ENCODE data around the gene WNT6.
"Not testable (repeated sequence)": the region's sequence is repeated elsewhere in the genome, so short reads cannot be mapped to it uniquely, and the experiment has no call there.

The WNT6 gene

DNA sequence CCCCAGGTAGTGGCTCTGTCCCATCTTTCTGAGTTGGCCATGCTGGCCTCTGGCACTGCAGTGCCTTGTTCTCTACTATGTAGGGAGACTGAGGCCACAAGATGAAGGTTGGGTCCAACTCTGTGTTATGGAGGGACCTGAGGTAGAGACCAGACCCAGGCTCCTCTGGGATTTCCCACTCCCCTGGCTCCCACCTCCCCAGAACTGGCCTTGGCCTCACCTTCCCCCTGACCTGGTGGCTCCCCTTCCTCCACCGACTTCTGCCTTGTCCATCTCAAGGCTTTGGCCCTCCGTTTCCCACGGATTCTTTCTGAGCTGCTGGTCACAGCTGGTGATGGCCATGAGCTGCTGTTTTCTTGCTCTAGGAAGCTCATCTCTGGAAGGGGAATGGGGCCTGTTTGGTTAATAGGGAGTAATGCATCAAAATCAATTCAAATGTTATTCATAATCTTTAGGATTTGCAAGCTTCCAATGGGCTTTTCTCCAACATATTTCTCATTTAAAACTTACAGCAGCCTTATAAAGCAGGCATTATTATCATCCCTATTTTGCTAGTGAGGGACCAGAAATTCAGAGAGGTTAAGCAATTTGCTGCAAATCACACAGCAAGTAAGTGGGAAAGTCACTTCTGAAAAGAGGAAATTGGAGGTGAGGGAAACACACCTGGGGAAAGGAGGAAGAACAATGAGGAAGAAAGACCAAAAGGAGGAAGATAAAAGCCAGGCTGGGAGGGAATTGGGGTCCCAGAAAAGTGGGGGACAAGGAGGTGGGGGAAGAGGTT lies 28.9 kb upstream of the WNT6 start:
- DNase-seq (ENCODE audit: low read depth in 4 of 4, low spot score in 1 of 4) = no peak

- no peak for DNase-seq (ENCODE audit: low read depth in 4 of 4, low spot score in 1 of 4)
These were observed 28.1 kb upstream of the WNT6 start, which contains the start of gene PRKAG3 for GRCh38 chr2:218831378-218831990. PRKAG3 (minus strand) TSS chr2:218831803.

GRCh38 chr2:218832081-218832480 lies 27.5 kb upstream of the WNT6 start:
- DNase-seq (ENCODE audit: low read depth in 4 of 4, low spot score in 1 of 4) = no peak

- DNase-seq (ENCODE audit: low read depth in 4 of 4, low spot score in 1 of 4) = no peak
These were observed 27.1 kb upstream of the WNT6 start for GRCh38 chr2:218832520-218832919.

DNA sequence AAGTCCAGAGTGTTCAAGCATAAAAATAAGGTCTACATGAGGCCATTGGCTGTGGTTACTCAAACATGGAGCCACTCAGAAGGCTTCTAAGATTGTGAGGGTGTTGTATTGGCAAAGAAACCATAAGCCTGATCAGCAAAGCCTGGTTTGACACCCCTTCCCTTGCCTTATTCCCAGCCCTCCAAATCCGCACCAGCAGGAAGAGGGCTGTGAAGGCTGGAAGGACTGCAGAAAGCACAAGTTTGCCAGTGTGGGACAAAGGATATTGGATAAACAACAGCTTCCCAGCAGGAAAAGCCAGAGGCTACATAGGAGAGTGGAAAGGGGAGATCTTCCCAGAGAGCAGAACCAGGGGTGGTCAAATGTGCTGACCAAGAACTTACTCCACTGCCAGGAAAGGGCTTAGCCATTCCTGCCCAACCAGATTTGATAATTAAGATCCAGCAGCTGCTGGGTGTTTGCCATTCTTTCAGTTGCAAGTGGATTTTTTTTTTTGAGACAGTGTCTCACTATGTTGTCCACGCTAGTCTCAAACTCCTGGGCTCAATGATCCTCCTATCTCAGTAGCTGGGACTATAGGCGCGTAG lies 26.5 kb upstream of the WNT6 start:
- no peak for DNase-seq (ENCODE audit: low read depth in 4 of 4, low spot score in 1 of 4)

- no peak for DNase-seq (ENCODE audit: low read depth in 4 of 4, low spot score in 1 of 4)
These were observed 24.9 kb upstream of the WNT6 start for GRCh38 chr2:218834685-218835084.

GRCh38 chr2:218837495-218837894 lies 22.1 kb upstream of the WNT6 start:
- no peak for DNase-seq (ENCODE audit: low read depth in 4 of 4, low spot score in 1 of 4)

DNA sequence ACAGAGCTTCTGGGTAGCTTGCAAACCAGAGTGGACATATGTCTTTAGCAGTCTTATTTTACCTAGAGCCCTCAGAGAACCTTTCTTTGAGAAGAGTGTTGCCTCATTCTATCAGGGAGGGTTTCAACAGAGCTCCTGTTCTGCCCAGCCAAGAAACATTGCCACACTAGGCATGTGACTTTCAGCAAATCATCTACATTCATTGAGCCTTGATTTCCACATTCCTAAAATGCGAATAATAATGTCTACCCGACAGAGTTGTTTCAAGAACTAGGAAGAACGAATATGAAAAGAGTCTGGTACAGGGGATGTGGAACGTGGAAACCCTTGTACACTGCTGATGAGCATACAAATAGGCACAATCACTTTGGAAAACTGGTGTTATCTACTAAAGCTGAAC lies 20.2 kb upstream of the WNT6 start:
- DNase-seq (ENCODE audit: low read depth in 4 of 4, low spot score in 1 of 4) = no peak

DNA sequence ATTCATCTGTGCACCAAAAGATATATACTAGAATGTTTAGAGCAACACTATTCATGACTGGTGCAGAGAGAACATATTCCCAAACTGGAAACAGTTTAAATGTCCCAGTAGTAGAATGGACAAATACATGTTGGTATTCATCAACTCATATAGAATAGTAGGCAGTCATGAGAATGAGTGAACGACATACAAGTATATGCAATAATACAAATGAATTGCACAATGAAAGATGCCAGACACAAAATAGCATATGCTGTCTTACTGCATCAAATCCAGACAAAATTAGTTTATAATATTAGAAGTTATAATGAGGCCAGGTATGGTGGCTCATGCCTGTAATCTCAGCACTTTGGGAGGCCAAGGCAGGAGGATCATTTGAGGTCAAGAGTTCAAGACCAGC lies 19.7 kb upstream of the WNT6 start:
- DNase-seq (ENCODE audit: low read depth in 4 of 4, low spot score in 1 of 4) = no peak

DNA sequence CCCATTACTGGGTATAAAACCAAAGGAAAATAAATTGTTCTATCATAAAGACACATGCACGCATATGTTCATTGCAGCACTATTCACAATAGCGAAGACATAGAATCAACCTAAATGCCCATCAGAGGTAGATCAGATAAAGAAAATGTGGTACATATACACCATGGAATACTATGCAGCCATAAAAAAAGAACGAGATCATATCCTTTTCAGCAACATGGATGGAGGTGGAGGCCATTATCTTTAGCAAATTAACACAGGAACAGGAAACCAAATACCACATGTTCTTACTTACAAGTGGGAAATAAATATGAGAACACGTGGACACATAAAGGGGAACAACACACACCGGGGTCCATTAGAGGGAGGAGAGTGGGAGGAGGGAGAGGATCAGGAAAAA lies 15.3 kb upstream of the WNT6 start:
- not testable (repeated sequence) for DNase-seq (ENCODE audit: low read depth in 4 of 4, low spot score in 1 of 4)

GRCh38 chr2:218846963-218847362 lies 12.6 kb upstream of the WNT6 start:
- not testable (repeated sequence) for DNase-seq (ENCODE audit: low read depth in 4 of 4, low spot score in 1 of 4)

- no peak for DNase-seq (ENCODE audit: low read depth in 4 of 4, low spot score in 1 of 4)
These were observed 9.9 kb upstream of the WNT6 start for GRCh38 chr2:218849721-218850120.

DNA sequence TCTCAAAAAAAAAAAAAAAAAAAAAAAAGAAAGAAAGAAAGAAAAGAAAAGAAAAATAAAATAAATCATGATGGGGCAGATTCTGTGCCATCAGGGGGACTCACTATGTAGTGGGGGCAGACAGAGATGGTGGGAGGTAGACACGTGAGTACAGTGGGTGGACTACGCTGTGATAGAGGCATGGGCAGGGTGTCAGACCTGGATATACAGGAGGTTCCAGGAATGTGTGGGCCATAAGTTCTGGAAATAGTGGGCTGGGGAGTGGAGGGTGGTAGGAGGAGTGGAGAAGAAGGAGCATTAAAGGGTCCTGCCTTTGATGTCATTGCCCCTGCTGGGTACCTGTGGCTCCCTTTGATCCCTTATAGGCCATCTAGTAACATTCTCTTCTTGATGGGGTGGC lies 8.8 kb upstream of the WNT6 start:
- DNase-seq (ENCODE audit: low read depth in 4 of 4, low spot score in 1 of 4) = no peak

- no peak for DNase-seq (ENCODE audit: low read depth in 4 of 4, low spot score in 1 of 4)
These were observed 8.3 kb upstream of the WNT6 start for GRCh38 chr2:218851286-218851685.

GRCh38 chr2:218852911-218853667 lies 6.5 kb upstream of the WNT6 start:
- DNase-seq (ENCODE audit: low read depth in 4 of 4, low spot score in 1 of 4) = peak; percentile 36 to 56 (median 48)

- DNase-seq (ENCODE audit: low read depth in 4 of 4, low spot score in 1 of 4) = no peak
These were observed 5.8 kb upstream of the WNT6 start for GRCh38 chr2:218853766-218854165.

GRCh38 chr2:218854860-218855259 lies 4.7 kb upstream of the WNT6 start:
- DNase-seq (ENCODE audit: low read depth in 4 of 4, low spot score in 1 of 4) = no peak

- DNase-seq (ENCODE audit: low read depth in 4 of 4, low spot score in 1 of 4) = no peak
These were observed 4.1 kb upstream of the WNT6 start for GRCh38 chr2:218855305-218856166.

- DNase-seq (ENCODE audit: low read depth in 4 of 4, low spot score in 1 of 4) = no peak
These were observed 3.3 kb upstream of the WNT6 start for GRCh38 chr2:218856167-218856895.

DNA sequence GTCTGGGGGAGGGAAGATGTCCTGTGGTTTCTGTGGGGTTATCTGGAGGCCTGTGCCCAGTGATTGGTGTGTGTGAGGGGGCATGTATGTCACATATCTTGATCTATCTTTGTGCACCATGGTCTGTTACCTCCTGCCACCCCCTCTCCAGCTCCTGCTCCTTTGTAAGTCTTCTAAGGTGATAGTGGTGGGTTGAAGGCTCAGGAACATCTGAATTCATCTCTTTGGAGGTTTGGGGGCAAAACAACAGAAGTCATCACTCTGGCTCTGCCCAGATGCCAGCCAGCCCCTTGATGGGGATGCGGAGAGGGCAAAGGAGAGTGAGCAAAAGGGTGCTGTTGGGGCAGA lies 2.7 kb upstream of the WNT6 start:
- no peak for DNase-seq (ENCODE audit: low read depth in 4 of 4, low spot score in 1 of 4)

All from stimulated activated CD4-positive, alpha-beta T cell treated with anti-CD3 and anti-CD28 coated beads, Interleukin-1b, Interleukin-23, amount 100 ng/mL, for 24 hours (primary cell).